DND-41 (cell line): ENCODE results near the gene SLC22A1.

Experiments used
- ATAC-seq: fragments of 200-7000 bp; cut with Tn5 transposase; 3 replicates; pipeline ENCODE4 v1.9.1; 2021; ENCODE audit warnings: low read depth; ENCODE audit not compliant: insufficient read depth
- DNase-seq: peaks from one replicate; pipeline ENCODE4 v3.0.0-alpha.2; 2020
- H2AFZ ChIP-seq: 2 replicates; pipeline ENCODE4 v1.6.0; 2012; ENCODE audit warnings: low read depth, low read length
- H3K27ac ChIP-seq: 2 replicates; pipeline ENCODE4 v1.5.1; 2012; ENCODE audit warnings: low read length, inconsistent platforms
- H3K27me3 ChIP-seq: fragments of 200-600 bp; sonication (generic); 2 replicates; pipeline ENCODE4 v1.6.0; 2012; ENCODE audit warnings: low read length, mild to moderate bottlenecking, inconsistent platforms; ENCODE audit not compliant: insufficient read depth, poor library complexity
- H3K36me3 ChIP-seq: 2 replicates; pipeline ENCODE4 v1.5.1; 2012; ENCODE audit warnings: low read length, inconsistent platforms; ENCODE audit not compliant: insufficient read depth
- H3K4me1 ChIP-seq: 2 replicates; pipeline ENCODE4 v1.5.1; 2012; ENCODE audit warnings: mild to moderate bottlenecking, low read length; ENCODE audit not compliant: insufficient read depth
- H3K4me2 ChIP-seq: 2 replicates; pipeline ENCODE4 v1.6.0; 2012; ENCODE audit warnings: mild to moderate bottlenecking, moderate library complexity, low read length, inconsistent platforms; ENCODE audit not compliant: insufficient read depth
- H3K4me3 ChIP-seq, 2 experiments: fragments of 200-600 bp in 1 of 2; shearing (Covaris generic) in 1 of 2; 2 replicates each; pipeline ENCODE4 v1.5.1; 2012 to 2016; ENCODE audit warnings: inconsistent platforms in 2 of 2, low read length in 2 of 2, mild to moderate bottlenecking in 2 of 2, low read depth in 1 of 2, moderate library complexity in 1 of 2
- H3K79me2 ChIP-seq: 2 replicates; pipeline ENCODE4 v1.6.0; 2012; ENCODE audit warnings: low read length, inconsistent platforms; ENCODE audit not compliant: insufficient read depth
- H3K9ac ChIP-seq: 2 replicates; pipeline ENCODE4 v1.6.0; 2012; ENCODE audit warnings: low read depth, mild to moderate bottlenecking, inconsistent platforms, low read length, moderate library complexity
- H3K9me3 ChIP-seq: 2 replicates; pipeline ENCODE4 v1.5.1; 2012; ENCODE audit warnings: low read length, moderate library complexity, mild to moderate bottlenecking, inconsistent platforms; ENCODE audit not compliant: insufficient read depth, severe bottlenecking
- H4K20me1 ChIP-seq: 2 replicates; pipeline ENCODE4 v1.6.0; 2012; ENCODE audit warnings: low read length; ENCODE audit not compliant: insufficient read depth
- EZH2 ChIP-seq: IDR thresholded peaks from 3 replicates; pipeline ENCODE4 v1.6.1; 2012; ENCODE audit warnings: borderline replicate concordance, low read depth, mild to moderate bottlenecking, moderate library complexity, low read length, inconsistent platforms; ENCODE audit not compliant: severe bottlenecking
- TF ChIP-seq, protein P1 (sequence below): IDR thresholded peaks from 2 replicates; pipeline ENCODE4 v1.5.1; 2012; ENCODE audit warnings: borderline replicate concordance, low read length, moderate library complexity, mild to moderate bottlenecking; ENCODE audit not compliant: poor library complexity, severe bottlenecking; ENCODE audit errors: extremely low read depth

The SLC22A1 gene

DNA sequence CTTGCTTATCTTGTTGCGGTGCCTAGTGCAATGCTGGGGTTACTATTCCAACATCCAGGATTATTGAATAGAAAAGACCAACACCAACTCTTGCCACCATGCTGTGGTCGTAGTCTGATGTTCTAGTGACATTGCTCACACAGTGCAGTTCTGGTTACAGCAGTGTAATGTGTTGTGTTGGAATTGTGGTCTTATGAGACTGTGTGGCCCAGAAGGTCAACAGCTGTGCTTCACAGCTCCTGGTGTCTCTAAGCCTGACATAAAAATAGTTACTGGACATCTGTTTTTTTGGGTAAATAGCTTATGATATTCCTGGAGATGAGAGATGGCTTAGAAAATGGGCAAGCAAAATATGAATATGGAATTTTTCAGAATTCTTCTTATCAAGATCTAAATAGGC lies 79.4 kb downstream of the SLC22A1 start:
- no peak for ATAC-seq
- no peaks in the 10 kb centered on the region for H3K9me3 ChIP-seq
- H2AFZ ChIP-seq = no peak overlapping the region
- no peak overlapping the region for H3K27ac ChIP-seq
- H3K4me3 ChIP-seq = no peak overlapping the region
- no peaks in the 10 kb centered on the region for H4K20me1 ChIP-seq
- no peak for TF ChIP-seq EZH2
- TF ChIP-seq, protein P1, sequence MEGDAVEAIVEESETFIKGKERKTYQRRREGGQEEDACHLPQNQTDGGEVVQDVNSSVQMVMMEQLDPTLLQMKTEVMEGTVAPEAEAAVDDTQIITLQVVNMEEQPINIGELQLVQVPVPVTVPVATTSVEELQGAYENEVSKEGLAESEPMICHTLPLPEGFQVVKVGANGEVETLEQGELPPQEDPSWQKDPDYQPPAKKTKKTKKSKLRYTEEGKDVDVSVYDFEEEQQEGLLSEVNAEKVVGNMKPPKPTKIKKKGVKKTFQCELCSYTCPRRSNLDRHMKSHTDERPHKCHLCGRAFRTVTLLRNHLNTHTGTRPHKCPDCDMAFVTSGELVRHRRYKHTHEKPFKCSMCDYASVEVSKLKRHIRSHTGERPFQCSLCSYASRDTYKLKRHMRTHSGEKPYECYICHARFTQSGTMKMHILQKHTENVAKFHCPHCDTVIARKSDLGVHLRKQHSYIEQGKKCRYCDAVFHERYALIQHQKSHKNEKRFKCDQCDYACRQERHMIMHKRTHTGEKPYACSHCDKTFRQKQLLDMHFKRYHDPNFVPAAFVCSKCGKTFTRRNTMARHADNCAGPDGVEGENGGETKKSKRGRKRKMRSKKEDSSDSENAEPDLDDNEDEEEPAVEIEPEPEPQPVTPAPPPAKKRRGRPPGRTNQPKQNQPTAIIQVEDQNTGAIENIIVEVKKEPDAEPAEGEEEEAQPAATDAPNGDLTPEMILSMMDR = no peak
- no peak overlapping the region for H3K4me2 ChIP-seq
- no peaks in the 10 kb centered on the region for H3K79me2 ChIP-seq
- no peaks in the 10 kb centered on the region for H3K27me3 ChIP-seq
- H3K36me3 ChIP-seq = no peaks in the 10 kb centered on the region
- no peaks in the 10 kb centered on the region for H3K4me1 ChIP-seq
- H3K9ac ChIP-seq = no peak overlapping the region
- DNase-seq = no peak

DNA sequence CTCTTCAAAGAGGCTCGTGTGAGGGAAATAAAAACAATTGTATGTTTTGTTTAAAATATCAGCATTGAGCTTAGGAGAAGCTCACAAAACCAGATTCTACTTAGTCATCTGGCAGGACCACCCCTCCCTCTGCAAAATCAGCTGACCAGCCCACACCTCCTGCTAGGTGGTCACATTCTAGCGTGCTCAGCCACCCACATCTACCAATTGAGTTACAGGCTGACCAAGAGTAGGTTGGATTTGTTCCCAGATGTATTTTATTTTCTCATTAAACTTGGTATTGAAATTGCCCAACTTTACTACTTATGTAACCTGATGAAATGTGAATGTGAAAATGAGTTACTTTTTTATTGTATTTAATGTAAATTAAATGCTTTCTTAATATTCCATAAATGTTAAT lies 80.8 kb downstream of the SLC22A1 start:
- Histone ChIP-seq H3K9me3 (no peaks in the 10 kb centered on the region), H3K4me2 (no peak overlapping the region), H3K4me1 (no peaks in the 10 kb centered on the region), H3K27ac (no peak overlapping the region), H2AFZ (no peak overlapping the region), H3K27me3 (no peaks in the 10 kb centered on the region), H3K9ac (no peak overlapping the region), H3K4me3 (no peak overlapping the region), H3K79me2 (no peaks in the 10 kb centered on the region), H4K20me1 (no peaks in the 10 kb centered on the region), H3K36me3 (no peaks in the 10 kb centered on the region)
- no peak for ATAC-seq
- no peak for TF ChIP-seq EZH2
- TF ChIP-seq, protein P1 = no peak
- DNase-seq = no peak

DNA sequence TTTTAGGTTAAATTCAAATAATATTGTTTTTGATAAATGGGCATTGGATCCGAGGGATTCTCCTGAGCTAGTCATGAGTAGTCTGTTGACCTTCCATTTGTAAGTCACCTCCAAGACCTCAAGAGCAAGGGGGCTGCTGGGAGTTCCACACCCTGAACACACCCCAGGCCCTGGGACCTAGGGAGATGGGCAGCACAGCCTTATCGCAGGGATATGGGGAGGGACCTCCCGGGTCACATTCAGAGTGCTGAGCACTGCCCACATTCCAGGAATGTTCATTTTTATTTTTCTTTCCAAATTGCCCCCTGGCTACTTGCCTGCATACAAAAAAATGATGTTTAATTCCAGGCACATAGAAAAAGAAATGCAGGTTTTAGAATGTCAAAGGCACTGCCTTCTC lies 81.5 kb downstream of the SLC22A1 start:
- no peaks in the 10 kb centered on the region for H3K79me2 ChIP-seq
- H3K4me2 ChIP-seq = no peak overlapping the region
- H3K4me1 ChIP-seq = no peaks in the 10 kb centered on the region
- no peaks in the 10 kb centered on the region for H3K36me3 ChIP-seq
- H3K27ac ChIP-seq = no peak overlapping the region
- no peak overlapping the region for H3K4me3 ChIP-seq
- H2AFZ ChIP-seq = no peak overlapping the region
- no peaks in the 10 kb centered on the region for H3K9me3 ChIP-seq
- H4K20me1 ChIP-seq = no peaks in the 10 kb centered on the region
- TF ChIP-seq, protein P1 = no peak
- TF ChIP-seq EZH2 = no peak
- H3K9ac ChIP-seq = no peak overlapping the region
- DNase-seq = no peak
- ATAC-seq = no peak
- H3K27me3 ChIP-seq = no peaks in the 10 kb centered on the region

DNA sequence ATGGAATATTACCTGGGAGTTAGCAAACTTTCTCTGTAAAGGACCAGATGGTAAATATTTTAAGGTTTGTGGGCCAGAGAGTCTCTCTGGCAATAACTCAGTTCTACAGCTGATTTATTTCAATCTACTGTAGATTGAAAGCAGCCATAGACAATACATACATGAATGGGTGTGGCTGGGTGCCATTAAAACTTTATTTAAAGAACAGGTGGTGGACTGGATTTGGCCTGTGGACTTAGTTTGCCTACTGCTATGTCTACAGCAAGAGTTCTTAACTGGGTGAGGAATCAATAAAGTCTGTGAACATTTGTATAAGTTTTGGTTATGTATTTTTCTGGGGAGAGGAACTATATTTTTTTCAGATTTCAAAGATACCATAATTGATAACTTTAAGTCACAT lies 81.9 kb downstream of the SLC22A1 start:
- Histone ChIP-seq H3K36me3 (no peaks in the 10 kb centered on the region), H3K9ac (no peak overlapping the region), H4K20me1 (no peaks in the 10 kb centered on the region), H3K9me3 (no peaks in the 10 kb centered on the region), H3K4me2 (no peak overlapping the region), H3K27ac (no peak overlapping the region), H2AFZ (no peak overlapping the region), H3K4me1 (no peaks in the 10 kb centered on the region), H3K4me3 (no peak overlapping the region), H3K79me2 (no peaks in the 10 kb centered on the region), H3K27me3 (no peaks in the 10 kb centered on the region)
- no peak for ATAC-seq
- TF ChIP-seq EZH2 = no peak
- TF ChIP-seq, protein P1 = no peak
- DNase-seq = no peak
